ENCODE data around the gene PPM1F.
"Not testable (repeated sequence)": the region's sequence is repeated elsewhere in the genome, so short reads cannot be mapped to it uniquely, and the experiment has no call there.

PPM1F gene

DNA sequence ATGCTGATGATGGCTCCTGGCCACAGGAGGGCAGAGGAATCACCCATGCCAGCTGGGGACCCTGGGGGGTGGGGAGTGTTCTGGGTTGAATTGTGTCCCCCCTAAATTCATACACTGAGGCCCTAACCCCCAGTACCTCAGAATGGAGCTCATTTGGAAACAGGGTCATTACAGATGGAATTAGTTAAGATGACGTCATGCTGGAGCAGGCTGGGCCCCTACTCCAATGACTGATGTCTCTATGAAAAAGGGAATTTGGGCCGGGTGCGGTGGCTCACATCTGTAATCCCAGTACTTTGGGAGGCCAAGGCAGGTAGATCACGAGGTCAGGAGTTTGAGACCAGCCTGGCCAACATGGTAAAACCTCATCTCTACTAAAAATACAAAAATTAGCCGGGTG lies 12.7 kb downstream of the PPM1F start:
- DNase-seq: not testable (repeated sequence)

- no peak for DNase-seq
These were observed 13.2 kb downstream of the PPM1F start for GRCh38 chr22:21939461-21939913.

DNA sequence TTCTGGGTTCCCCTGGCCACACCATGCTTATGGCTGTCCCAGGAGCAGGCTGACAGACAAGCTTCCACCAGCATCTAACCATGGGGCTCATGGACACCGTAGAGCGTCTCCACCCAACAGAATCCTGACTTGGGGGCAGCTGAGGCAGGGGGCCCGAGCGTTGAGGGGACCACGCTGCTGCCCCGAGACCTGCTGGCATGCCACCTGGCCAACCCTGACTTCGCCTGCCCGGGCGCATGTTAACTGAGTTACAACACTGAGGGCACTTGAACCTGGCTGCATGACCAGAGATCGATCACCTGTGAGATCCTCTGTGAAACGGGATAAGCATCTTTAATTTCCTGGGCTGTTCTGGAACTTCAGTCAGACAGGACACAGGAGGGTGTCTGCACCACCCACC lies 13.7 kb downstream of the PPM1F start:
- no peak for DNase-seq

DNA sequence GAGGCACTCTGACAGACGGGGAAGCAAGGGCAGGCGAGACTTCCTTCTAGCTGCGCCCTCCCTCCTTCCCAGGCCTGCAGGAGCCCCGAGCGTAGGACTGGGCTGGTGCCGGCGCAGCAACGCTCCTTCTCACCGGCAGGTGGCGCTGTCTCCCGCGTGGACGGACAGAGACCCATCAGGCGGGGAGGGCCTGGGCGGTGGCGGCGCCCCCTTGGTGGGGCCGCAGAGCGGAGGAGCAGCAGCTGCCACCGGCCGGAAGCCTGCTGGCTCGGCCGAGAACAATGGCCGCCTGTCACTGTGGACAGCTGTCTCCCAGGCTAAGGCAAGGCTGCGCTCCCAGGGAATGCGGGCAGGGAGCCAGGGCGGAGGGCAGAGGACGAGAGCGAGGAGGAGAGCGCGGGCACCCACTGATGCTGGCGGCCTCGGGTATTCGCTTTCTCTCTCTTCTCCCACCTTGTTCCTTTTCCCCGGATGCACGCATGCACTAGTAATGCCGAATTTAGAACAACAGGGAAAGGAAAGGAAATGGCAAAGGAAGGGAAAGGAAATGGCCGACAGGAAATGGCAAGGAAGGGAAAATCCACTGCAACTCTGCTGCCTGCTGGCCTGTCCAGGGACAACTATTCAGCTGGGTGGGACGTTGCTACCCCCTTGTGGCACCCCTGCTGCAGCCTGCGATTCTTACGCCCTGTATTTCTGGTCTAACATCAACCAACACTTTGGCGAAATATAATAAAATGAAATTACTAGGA lies 14.4 kb downstream of the PPM1F start:
- peak; percentile 91 for DNase-seq

- DNase-seq: no peak
These were observed 14.9 kb downstream of the PPM1F start for GRCh38 chr22:21937821-21938070.

GRCh38 chr22:21937041-21937820 lies 15.4 kb downstream of the PPM1F start:
- DNase-seq: no peak

DNA sequence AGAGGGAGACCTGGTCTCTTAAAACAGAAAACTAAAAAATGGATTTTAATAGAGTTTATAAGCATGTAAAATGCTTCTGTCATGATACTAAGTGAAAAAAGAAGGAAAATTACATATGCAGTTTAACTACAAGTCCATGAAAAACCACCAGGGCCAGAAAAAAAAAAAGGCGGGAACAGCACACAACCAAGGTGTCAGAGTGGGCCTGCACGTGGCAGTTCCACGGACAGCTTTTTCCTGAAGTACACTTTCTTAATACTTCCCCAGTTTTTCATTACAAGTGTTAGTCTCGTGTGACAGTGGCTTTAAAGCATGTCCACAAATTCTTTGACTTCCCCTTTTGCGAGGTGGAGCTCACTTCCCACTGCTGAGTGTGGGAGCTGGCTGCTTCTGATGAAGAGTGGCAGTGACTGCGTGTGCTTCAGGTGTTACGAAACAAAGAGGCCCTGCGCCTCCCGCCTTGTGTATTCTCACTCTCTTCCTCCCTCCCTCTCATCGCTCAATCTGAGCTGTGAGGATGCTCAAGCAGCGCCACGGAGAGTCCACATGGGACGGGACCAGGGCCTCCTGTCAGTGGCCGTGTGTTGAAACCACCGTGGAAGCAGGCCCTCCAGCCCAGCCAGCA lies 16.4 kb downstream of the PPM1F start:
- no peak for DNase-seq

GRCh38 chr22:21933910-21934309 lies 18.7 kb downstream of the PPM1F start:
- DNase-seq: no peak

DNA sequence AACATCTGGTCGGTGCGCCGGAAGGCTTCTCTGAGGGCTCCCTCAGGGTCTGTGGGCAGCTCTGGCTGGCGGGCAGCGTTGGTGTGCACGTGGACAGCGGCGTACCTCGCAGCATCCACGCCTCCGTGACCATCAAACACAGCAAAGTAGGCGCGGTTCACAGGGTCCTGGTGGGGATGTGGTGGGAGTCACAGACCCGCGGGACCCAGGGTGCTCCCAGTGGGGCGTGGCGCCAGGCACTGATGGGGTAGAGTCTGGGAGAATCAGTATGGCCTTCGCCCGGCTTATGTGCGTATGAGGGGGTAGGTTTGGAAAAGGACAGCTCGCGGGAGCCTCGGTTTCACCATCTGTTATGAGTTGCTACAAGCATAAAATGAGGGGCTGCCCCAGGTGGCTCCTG lies 19.2 kb downstream of the PPM1F start:
- DNase-seq: no peak

- no peak for DNase-seq
These were observed 20.3 kb downstream of the PPM1F start for GRCh38 chr22:21932347-21932746.

DNA sequence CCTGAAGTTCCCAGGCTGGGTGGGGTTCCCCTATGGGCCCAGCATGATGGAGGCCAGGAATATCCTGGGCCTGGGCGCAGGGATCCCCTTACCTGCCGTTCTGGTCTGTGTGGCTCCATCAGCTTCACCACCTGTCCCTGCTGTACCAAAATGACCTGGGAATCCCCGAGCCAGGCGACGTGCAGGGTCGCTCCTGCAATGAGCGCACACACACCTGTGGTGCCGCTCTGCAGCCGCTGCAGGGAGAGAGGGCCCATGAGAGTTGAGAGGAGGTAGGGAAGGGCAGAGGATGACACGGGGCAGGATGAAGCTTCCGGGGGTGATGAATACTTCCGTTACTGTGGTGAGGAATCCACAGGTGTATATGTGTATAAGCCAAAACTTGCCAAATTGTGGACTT lies 21.6 kb downstream of the PPM1F start:
- DNase-seq: no peak

DNA sequence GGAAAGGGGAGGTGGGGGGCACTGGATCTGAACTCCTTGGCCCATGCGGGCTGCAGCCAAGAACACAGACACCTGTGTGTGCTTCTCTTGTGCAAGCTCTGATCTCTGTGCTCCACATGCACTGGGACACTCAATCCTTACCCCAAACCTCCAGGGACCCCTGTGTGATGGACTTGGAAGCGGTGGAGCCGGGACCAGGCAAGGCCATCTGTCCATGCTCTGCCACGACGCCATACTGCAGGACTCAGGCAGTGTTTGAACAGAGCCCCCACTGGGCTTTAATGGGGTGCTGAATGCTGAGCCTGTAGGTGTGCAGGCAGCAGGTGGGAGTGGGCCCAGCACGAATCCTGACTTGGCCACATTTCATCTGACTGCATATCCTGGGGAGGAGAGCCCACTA lies 23.4 kb downstream of the PPM1F start:
- DNase-seq: no peak

GRCh38 chr22:21928048-21928447 lies 24.6 kb downstream of the PPM1F start:
- DNase-seq: no peak

- no peak for DNase-seq
These were observed 25.3 kb downstream of the PPM1F start for GRCh38 chr22:21927174-21927823.

GRCh38 chr22:21926728-21927127 lies 25.9 kb downstream of the PPM1F start:
- DNase-seq: no peak

DNA sequence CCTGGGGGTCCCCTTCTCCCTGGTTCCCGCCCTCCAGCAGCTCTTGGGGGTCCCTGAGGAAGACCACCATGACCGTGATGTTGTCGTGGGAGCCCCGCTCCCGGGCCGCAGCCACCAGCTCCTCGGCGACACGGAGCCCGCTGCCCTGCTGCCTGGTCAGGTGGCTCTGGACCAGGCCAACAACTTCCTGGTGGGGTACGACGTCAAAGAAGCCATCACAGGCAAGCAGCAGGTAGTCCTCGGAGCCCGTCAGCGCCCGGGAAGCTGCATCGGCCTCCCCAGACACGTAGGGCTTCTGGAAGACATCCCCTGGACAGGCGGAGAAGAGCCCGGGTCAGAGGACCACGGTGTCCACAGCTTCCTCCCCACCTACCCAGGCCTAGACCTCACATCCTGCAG lies 29.5 kb downstream of the PPM1F start:
- no peak for DNase-seq

GRCh38 chr22:21922370-21923162 lies 30.1 kb downstream of the PPM1F start:
- DNase-seq: no peak

- DNase-seq: peak; percentile 46
These were observed 30.9 kb downstream of the PPM1F start for GRCh38 chr22:21921729-21922128.

- DNase-seq: no peak
These were observed 31.4 kb downstream of the PPM1F start for GRCh38 chr22:21921184-21921721.

GRCh38 chr22:21920341-21921183 lies 32.1 kb downstream of the PPM1F start:
- DNase-seq: no peak

Data from fibroblast of skin of scalp (primary cell).